ENCODE data around the gene ANO3.

Gene ANO3

GRCh38 chr11:26483108-26483507 is 151.2 kb downstream of the ANO3 start:
- DNase-seq (ENCODE audit: extremely low read depth in 1 of 2, low read depth in 1 of 2) = no peak

GRCh38 chr11:26490546-26490945 is 158.6 kb downstream of the ANO3 start:
- no peak for DNase-seq (ENCODE audit: extremely low read depth in 1 of 2, low read depth in 1 of 2)

GRCh38 chr11:26493616-26494015 is 161.7 kb downstream of the ANO3 start:
- no peak for DNase-seq (ENCODE audit: extremely low read depth in 1 of 2, low read depth in 1 of 2)

GRCh38 chr11:26507229-26507628 is 175.3 kb downstream of the ANO3 start:
- no peak for DNase-seq (ENCODE audit: extremely low read depth in 1 of 2, low read depth in 1 of 2)

DNA sequence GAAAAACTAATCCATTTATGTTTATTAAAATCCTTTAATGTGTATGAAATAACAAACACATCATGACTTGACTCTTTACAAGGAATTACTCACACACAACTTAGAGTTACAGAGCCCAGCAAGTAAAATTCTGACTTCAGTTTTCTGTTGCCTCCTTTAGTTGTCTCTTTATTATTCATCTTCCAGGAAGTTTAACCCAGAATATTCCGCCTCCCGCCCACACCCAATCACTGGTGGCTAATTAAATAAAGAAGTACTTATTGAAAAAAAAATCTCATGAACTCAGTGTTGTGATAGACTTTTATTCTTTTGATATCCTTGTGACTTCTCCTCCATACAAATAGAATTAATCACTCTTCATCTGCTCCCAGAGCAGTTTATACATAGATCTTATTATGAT is 178.2 kb downstream of the ANO3 start:
- DNase-seq (ENCODE audit: extremely low read depth in 1 of 2, low read depth in 1 of 2) = no peak

- DNase-seq (ENCODE audit: extremely low read depth in 1 of 2, low read depth in 1 of 2) = no peak
These were observed 178.8 kb downstream of the ANO3 start for GRCh38 chr11:26510756-26511155.

- no peak for DNase-seq (ENCODE audit: extremely low read depth in 1 of 2, low read depth in 1 of 2)
These were observed 180.3 kb downstream of the ANO3 start for GRCh38 chr11:26512196-26512595.

DNA sequence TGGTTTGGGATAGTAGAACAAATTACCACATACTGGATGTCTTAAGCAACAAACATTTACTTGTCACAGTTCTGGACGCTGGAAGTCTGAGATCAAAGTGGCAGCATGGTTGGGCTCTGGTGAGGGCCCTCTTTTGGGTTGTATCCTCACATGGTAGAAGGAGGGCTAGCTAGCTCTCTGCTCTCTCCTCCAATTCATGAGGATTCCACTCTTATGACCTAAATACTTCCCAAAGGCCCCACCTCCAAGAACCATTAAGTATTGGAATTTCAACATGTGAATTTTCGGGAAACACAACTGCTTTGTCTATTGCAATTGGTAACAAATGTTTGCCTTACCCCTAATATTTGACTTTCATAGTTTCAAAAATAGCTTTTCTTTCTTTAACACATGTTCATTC is 187.5 kb downstream of the ANO3 start:
- no peak for DNase-seq (ENCODE audit: extremely low read depth in 1 of 2, low read depth in 1 of 2)

GRCh38 chr11:26522912-26523610 is 191.1 kb downstream of the ANO3 start:
- DNase-seq (ENCODE audit: extremely low read depth in 1 of 2, low read depth in 1 of 2) = no peak

DNA sequence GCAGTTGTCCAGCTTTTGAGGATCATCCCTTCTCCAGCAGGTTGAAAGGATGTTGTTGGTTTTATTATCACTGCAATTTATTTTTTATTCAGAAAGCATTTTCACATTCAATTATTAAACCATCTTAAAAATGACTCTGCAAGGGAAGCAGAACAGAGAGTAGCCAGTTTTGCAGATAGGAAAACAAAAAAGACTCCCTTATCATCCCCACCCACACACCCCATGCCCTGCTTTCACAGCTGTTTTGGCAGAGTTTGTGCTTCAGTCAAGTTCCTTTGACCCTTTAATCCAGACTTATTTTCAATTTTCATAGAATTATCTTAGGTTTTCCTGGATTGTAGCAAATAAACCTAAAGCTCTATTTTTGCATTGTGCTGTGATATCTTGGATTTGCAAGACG is 195.8 kb downstream of the ANO3 start:
- no peak for DNase-seq (ENCODE audit: extremely low read depth in 1 of 2, low read depth in 1 of 2)

DNA sequence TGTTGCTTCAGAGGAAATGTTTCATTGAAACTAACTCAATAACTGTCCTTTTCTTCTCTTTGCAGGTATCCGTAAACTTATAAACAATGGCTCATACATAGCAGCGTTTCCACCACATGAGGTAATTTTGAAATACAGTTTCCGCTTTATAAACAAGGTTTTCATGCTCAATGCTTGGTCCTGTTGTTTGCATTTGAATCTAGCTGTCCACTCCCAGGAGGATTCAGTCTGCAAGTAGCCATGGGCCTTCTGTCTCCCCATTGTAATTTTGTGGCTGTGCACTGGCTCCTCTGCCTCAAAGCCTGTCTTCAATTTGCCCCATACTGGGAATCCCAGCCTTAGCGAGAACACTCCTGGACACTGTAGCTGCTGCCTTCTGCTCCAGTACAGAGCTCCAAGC is 205.4 kb downstream of the ANO3 start:
- DNase-seq (ENCODE audit: extremely low read depth in 1 of 2, low read depth in 1 of 2) = no peak

DNA sequence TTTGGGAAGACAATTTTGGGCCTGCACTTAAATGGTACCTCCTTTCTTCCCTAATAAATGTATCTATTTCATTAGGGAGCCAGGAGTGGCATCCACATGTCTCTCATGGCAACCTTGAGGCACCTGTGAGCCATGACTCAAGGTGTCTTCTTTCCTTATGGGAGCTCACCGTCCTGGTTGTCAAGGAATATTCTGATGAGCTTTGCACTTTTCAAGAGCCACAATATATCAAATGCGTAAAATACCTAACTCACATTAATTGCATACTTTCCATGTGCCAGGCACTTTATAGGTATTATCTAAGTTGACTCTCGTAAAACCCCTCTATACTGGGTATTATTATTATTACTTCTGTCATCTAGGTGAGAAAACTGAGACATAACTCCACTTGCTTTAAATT is 207.6 kb downstream of the ANO3 start:
- DNase-seq (ENCODE audit: extremely low read depth in 1 of 2, low read depth in 1 of 2) = no peak

- DNase-seq (ENCODE audit: extremely low read depth in 1 of 2, low read depth in 1 of 2) = no peak
These were observed 209.9 kb downstream of the ANO3 start for GRCh38 chr11:26541870-26542269.

- DNase-seq (ENCODE audit: extremely low read depth in 1 of 2, low read depth in 1 of 2) = no peak
These were observed 217.2 kb downstream of the ANO3 start for GRCh38 chr11:26549176-26549575.

DNA sequence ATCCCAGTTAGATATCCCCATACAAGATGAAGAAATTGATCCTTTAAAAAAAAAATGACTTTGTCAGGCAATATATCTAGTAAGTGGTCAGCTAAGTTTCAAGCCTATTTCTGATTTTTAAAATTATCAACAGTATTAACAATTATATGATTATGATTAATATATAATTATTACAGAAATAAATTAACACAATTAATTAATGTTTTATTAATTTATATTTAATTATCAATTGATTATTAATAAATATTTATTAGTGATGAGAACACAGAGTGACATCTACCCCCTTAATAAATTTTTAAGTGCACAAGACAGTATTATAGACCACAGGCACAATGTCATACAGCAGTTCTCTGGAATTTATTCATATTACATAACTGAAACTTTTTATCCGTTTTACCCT is 218.1 kb downstream of the ANO3 start:
- DNase-seq (ENCODE audit: extremely low read depth in 1 of 2, low read depth in 1 of 2) = no peak

GRCh38 chr11:26551186-26551801 is 219.4 kb downstream of the ANO3 start:
- no peak for DNase-seq (ENCODE audit: extremely low read depth in 1 of 2, low read depth in 1 of 2)

- DNase-seq (ENCODE audit: extremely low read depth in 1 of 2, low read depth in 1 of 2) = no peak
These were observed 221.3 kb downstream of the ANO3 start for GRCh38 chr11:26553182-26553581.

- DNase-seq (ENCODE audit: extremely low read depth in 1 of 2, low read depth in 1 of 2) = no peak
These were observed 222.5 kb downstream of the ANO3 start for GRCh38 chr11:26554455-26554854.

- no peak for DNase-seq (ENCODE audit: extremely low read depth in 1 of 2, low read depth in 1 of 2)
These were observed 224.7 kb downstream of the ANO3 start for GRCh38 chr11:26556582-26556981.

DNA sequence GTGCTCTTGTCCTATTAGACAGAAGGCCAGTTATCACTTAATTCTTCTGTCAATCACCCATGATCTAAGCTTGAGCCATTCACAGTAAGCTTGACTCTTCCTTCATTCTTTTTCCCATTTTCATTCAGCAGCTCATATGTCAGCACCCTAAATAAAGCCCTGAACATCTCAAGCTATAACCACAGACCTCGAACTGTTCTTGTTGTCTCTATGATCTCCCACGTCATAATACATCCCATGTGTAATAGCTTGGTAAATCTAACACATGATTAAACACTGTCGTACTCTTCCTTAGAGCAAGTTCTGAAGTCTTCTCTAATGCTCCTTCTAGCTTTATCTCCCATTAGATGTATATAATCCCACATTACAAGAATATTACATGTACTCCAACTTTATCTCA is 225.7 kb downstream of the ANO3 start:
- no peak for DNase-seq (ENCODE audit: extremely low read depth in 1 of 2, low read depth in 1 of 2)

GRCh38 chr11:26558190-26558589 is 226.3 kb downstream of the ANO3 start:
- no peak for DNase-seq (ENCODE audit: extremely low read depth in 1 of 2, low read depth in 1 of 2)

GRCh38 chr11:26569646-26570045 is 237.7 kb downstream of the ANO3 start:
- DNase-seq (ENCODE audit: extremely low read depth in 1 of 2, low read depth in 1 of 2) = no peak

Measured in activated CD8-positive, alpha-beta memory T cell treated with anti-CD3 and anti-CD28 coated beads for 1 hour (primary cell).